HEK293 (cell line): ENCODE measurements around the gene PEX10.
"Not testable (repeated sequence)": the region's sequence is repeated elsewhere in the genome, so short reads cannot be mapped to it uniquely, and the experiment has no call there.

Experiments
- CTCF ChIP-seq: fragments of 450-650 bp; formaldehyde crosslinking; IDR thresholded peaks from 2 replicates; pipeline ENCODE4 v1.5.1; 2016; ENCODE audit warnings: missing biosample characterization, missing genetic modification characterization
- KLF9 ChIP-seq: fragments of 450-650 bp; formaldehyde crosslinking; IDR thresholded peaks from 2 replicates; pipeline ENCODE4 v1.5.1; 2016; ENCODE audit warnings: missing biosample characterization, missing genetic modification characterization, low read depth
- ZNF274 ChIP-seq, 2 experiments: fragments of 200-500 bp in 1 of 2; fragments of 450-650 bp in 1 of 2; sonication (Bioruptor generic) in 1 of 2; formaldehyde crosslinking in 1 of 2; IDR thresholded peaks; 2 replicates each; pipeline versions ENCODE4 v1.5.1 to v1.6.1; 2014 to 2016; ENCODE audit warnings: borderline replicate concordance in 1 of 2, inconsistent platforms in 1 of 2, low read length in 1 of 2, missing biosample characterization in 1 of 2, missing genetic modification characterization in 1 of 2
- ZNF292 ChIP-seq: fragments of 450-650 bp; formaldehyde crosslinking; IDR thresholded peaks from 2 replicates; pipeline ENCODE4 v1.5.1; 2016; ENCODE audit warnings: low read depth, missing biosample characterization, missing genetic modification characterization, borderline replicate concordance
- ZNF391 ChIP-seq: fragments of 450-650 bp; formaldehyde crosslinking; IDR thresholded peaks from 2 replicates; pipeline ENCODE4 v1.5.1; 2016; ENCODE audit warnings: low read depth, missing biosample characterization, missing genetic modification characterization, borderline replicate concordance
- ZNF747 ChIP-seq: fragments of 450-650 bp; formaldehyde crosslinking; IDR thresholded peaks from 2 replicates; pipeline ENCODE4 v1.5.1; 2016; ENCODE audit warnings: missing biosample characterization, missing genetic modification characterization
- ZNF830 ChIP-seq: fragments of 450-650 bp; IDR thresholded peaks from 2 replicates; pipeline ENCODE4 v1.5.0; 2018; ENCODE audit warnings: missing biosample characterization, missing genetic modification characterization, low read depth, mild to moderate bottlenecking, moderate library complexity
- TF ChIP-seq, protein P1 (sequence below): fragments of 450-650 bp; formaldehyde crosslinking; IDR thresholded peaks from 2 replicates; pipeline ENCODE4 v1.5.1; 2016; ENCODE audit warnings: missing biosample characterization, missing genetic modification characterization, low read depth

- not testable (repeated sequence) for TF ChIP-seq ZNF274 (IDR thresholded peaks at IDR 0.05; ENCODE audit: low read length); ZNF274 (tag by site-specific recombination; IDR thresholded peaks at IDR 0.05; ENCODE audit: borderline replicate concordance); ZNF292 (tag by site-specific recombination); ZNF830 (tag by site-specific recombination); KLF9; CTCF (tag by site-specific recombination); ZNF391 (tag by site-specific recombination); ZNF747 (tag by site-specific recombination)
- TF ChIP-seq, protein P1, sequence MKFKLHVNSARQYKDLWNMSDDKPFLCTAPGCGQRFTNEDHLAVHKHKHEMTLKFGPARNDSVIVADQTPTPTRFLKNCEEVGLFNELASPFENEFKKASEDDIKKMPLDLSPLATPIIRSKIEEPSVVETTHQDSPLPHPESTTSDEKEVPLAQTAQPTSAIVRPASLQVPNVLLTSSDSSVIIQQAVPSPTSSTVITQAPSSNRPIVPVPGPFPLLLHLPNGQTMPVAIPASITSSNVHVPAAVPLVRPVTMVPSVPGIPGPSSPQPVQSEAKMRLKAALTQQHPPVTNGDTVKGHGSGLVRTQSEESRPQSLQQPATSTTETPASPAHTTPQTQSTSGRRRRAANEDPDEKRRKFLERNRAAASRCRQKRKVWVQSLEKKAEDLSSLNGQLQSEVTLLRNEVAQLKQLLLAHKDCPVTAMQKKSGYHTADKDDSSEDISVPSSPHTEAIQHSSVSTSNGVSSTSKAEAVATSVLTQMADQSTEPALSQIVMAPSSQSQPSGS, result not testable (repeated sequence)
Measured at GRCh38 chr1:2459102-2459753, 46.9 kb upstream of the PEX10 start.
